Suprapubic skin (tissue), 4 donors: ENCODE results near the gene ECE2.

Experiments
- CTCF ChIP-seq, 2 donors: fragments of 200-600 bp in 1 of 2; fragments of 450-650 bp in 1 of 2; sonication (generic) in 1 of 2; IDR thresholded peaks; one replicate each; pipeline ENCODE4 v1.5.1; 2016 to 2019; ENCODE audit warnings: antibody characterized with exemption in 2 of 2, mild to moderate bottlenecking in 1 of 2, moderate library complexity in 1 of 2
- EP300 ChIP-seq: sonication (generic); formaldehyde crosslinking; IDR thresholded peaks from one replicate; pipeline ENCODE4 v1.6.1; 2017; ENCODE audit warnings: antibody characterized with exemption
- POLR2A ChIP-seq, 2 donors: fragments of 450-650 bp; IDR thresholded peaks; one replicate each; pipeline ENCODE4 v1.6.1; 2017; ENCODE audit warnings: antibody characterized with exemption in 2 of 2, mild to moderate bottlenecking in 2 of 2, moderate library complexity in 2 of 2
- POLR2AphosphoS5 ChIP-seq, 3 donors: sonication (generic); formaldehyde crosslinking; IDR thresholded peaks; one replicate each; pipeline ENCODE4 v1.6.1; 2017; ENCODE audit warnings: antibody characterized with exemption in 3 of 3

GRCh38 chr3:184332370-184333090 is 56.7 kb downstream of the ECE2 start:
- TF ChIP-seq CTCF (IDR thresholded peaks at IDR 0.05): no peak
- no peak for TF ChIP-seq POLR2A (IDR thresholded peaks at IDR 0.05)
- no peak for TF ChIP-seq EP300
- no peak for TF ChIP-seq POLR2AphosphoS5 (IDR thresholded peaks at IDR 0.05)
